ENCODE results near the gene IL17RB.

The IL17RB gene

DNA sequence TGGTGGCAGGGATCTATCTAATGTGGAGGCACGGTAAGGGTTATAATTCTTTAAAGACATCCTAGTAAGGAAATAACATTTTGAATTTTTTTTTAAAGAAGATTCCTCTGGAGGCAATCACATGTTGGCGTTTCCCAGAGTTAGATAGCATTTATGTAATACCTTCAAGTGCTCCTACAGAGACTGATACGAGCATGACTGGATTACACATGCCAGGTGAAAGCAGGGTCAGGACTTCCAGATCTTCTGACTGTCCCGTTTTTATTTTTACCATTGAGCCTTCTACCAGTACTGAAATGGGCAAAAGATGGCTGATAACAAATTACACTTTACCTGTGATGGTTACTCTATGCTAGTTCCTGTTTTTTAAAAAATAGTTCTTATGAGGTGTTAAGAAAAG is 13.8 kb downstream of the IL17RB start:
- Histone ChIP-seq H3K36me3 (ENCODE audit: control insufficient read depth, low read length) (peaks cover 41% of the 10 kb centered on the region), H3K4me3 (ENCODE audit: low read length) (no peak overlapping the region), H4K20me1 (ENCODE audit: control insufficient read depth, insufficient read depth, low read depth, low read length) (no peaks in the 10 kb centered on the region), H3K27me3 (ENCODE audit: control insufficient read depth, low read length) (no peaks in the 10 kb centered on the region), H3K4me1 (ENCODE audit: control insufficient read depth, low read length) (peaks cover 20% of the 10 kb centered on the region), H3K4me2 (ENCODE audit: low read length) (no peak overlapping the region), H3K79me2 (ENCODE audit: control insufficient read depth, low read length) (no peaks in the 10 kb centered on the region), H3F3A (ENCODE audit: control insufficient read depth, insufficient read depth) (no peaks in the 10 kb centered on the region), H3K27ac (ENCODE audit: low read depth, low read length) (no peak overlapping the region), H3K9me2 (replicated peaks; ENCODE audit: control insufficient read depth, low read length) (no peaks in the 10 kb centered on the region), H3K9me3 (ENCODE audit: control insufficient read depth, insufficient read depth, low read length) (no peaks in the 10 kb centered on the region)
- TF ChIP-seq EZH2phosphoT487 (IDR thresholded peaks at IDR 0.05; ENCODE audit: borderline replicate concordance, low read length) (no peak), CTCF (IDR thresholded peaks at IDR 0.05; ENCODE audit: low read depth, low read length, poor library complexity, severe bottlenecking) (no peak)

GRCh38 chr3:53862241-53862640 is 15.9 kb downstream of the IL17RB start:
- Histone ChIP-seq H3K4me1 (ENCODE audit: control insufficient read depth, low read length) (peaks cover 20% of the 10 kb centered on the region), H3K9me3 (ENCODE audit: control insufficient read depth, insufficient read depth, low read length) (no peaks in the 10 kb centered on the region), H3K79me2 (ENCODE audit: control insufficient read depth, low read length) (no peaks in the 10 kb centered on the region), H3K4me3 (ENCODE audit: low read length) (no peak overlapping the region), H3F3A (ENCODE audit: control insufficient read depth, insufficient read depth) (no peaks in the 10 kb centered on the region), H3K9me2 (replicated peaks; ENCODE audit: control insufficient read depth, low read length) (no peaks in the 10 kb centered on the region), H3K27me3 (ENCODE audit: control insufficient read depth, low read length) (no peaks in the 10 kb centered on the region), H4K20me1 (ENCODE audit: control insufficient read depth, insufficient read depth, low read depth, low read length) (no peaks in the 10 kb centered on the region), H3K36me3 (ENCODE audit: control insufficient read depth, low read length) (peaks cover 54% of the 10 kb centered on the region), H3K4me2 (ENCODE audit: low read length) (no peak overlapping the region), H3K27ac (ENCODE audit: low read depth, low read length) (no peak overlapping the region)
- TF ChIP-seq EZH2phosphoT487 (IDR thresholded peaks at IDR 0.05; ENCODE audit: borderline replicate concordance, low read length) (no peak), CTCF (IDR thresholded peaks at IDR 0.05; ENCODE audit: low read depth, low read length, poor library complexity, severe bottlenecking) (no peak)

- Histone ChIP-seq H3K27me3 (ENCODE audit: control insufficient read depth, low read length) (no peaks in the 10 kb centered on the region), H3K36me3 (ENCODE audit: control insufficient read depth, low read length) (peaks cover 63% of the 10 kb centered on the region), H3K9me3 (ENCODE audit: control insufficient read depth, insufficient read depth, low read length) (no peaks in the 10 kb centered on the region), H3K4me1 (ENCODE audit: control insufficient read depth, low read length) (peaks cover 20% of the 10 kb centered on the region), H3F3A (ENCODE audit: control insufficient read depth, insufficient read depth) (no peaks in the 10 kb centered on the region), H4K20me1 (ENCODE audit: control insufficient read depth, insufficient read depth, low read depth, low read length) (no peaks in the 10 kb centered on the region), H3K27ac (ENCODE audit: low read depth, low read length) (peak overlapping the region; percentile 32; the same call in 1 of the 2 replicates), H3K9me2 (replicated peaks; ENCODE audit: control insufficient read depth, low read length) (no peaks in the 10 kb centered on the region), H3K4me3 (ENCODE audit: low read length) (peak overlapping the region; percentile 35), H3K79me2 (ENCODE audit: control insufficient read depth, low read length) (no peaks in the 10 kb centered on the region), H3K4me2 (ENCODE audit: low read length) (peak overlapping the region; percentile 51)
- TF ChIP-seq EZH2phosphoT487 (IDR thresholded peaks at IDR 0.05; ENCODE audit: borderline replicate concordance, low read length) (no peak), CTCF (IDR thresholded peaks at IDR 0.05; ENCODE audit: low read depth, low read length, poor library complexity, severe bottlenecking) (no peak)
Observed at GRCh38 chr3:53863145-53863544, 16.8 kb downstream of the IL17RB start.

Data from DOHH2 (cell line).